K562 (cell line): ENCODE data around the gene PRSS8. TPM values are rescaled to one million over a fixed set of nuclear protein-coding genes. Genes with fewer than 3 reads are reported as not detected.

Experiments
- C11orf30 ChIP-seq: fragments of 450-650 bp; IDR thresholded peaks from 2 replicates; pipeline ENCODE4 v1.6.1; 2016; ENCODE audit warnings: low read depth, mild to moderate bottlenecking
- ETV1 ChIP-seq: fragments of 450-650 bp; conservative IDR thresholded peaks from 2 replicates; pipeline ENCODE4 v1.6.1; 2016; ENCODE audit warnings: missing genetic modification characterization, control low read depth, low read depth, missing compliant biosample characterization
- FUS ChIP-seq: fragments of 200-400 bp; formaldehyde crosslinking; optimal IDR thresholded peaks from 2 replicates; pipeline ENCODE3; 2017; ENCODE audit warnings: low read depth, low read length
- MAFK ChIP-seq: IDR thresholded peaks from 2 replicates; pipeline ENCODE4 v1.6.1; 2011; ENCODE audit warnings: low read length, improper control_type of control experiment
- NELFE ChIP-seq: IDR thresholded peaks from 2 replicates; pipeline ENCODE4 v1.6.1; 2011; ENCODE audit warnings: mild to moderate bottlenecking; ENCODE audit not compliant: insufficient read depth, insufficient read length
- SMC3 ChIP-seq: conservative IDR thresholded peaks from 2 replicates; pipeline ENCODE4 v1.6.1; 2011; ENCODE audit warnings: low read depth, low read length, improper control_type of control experiment; ENCODE audit not compliant: insufficient read depth
- SP2 ChIP-seq: IDR thresholded peaks from 2 replicates; pipeline ENCODE4 v1.6.1; 2011; ENCODE audit warnings: mild to moderate bottlenecking, low read depth, low read length, moderate library complexity; ENCODE audit not compliant: poor library complexity, severe bottlenecking; ENCODE audit errors: extremely low read depth
- SREBF1 ChIP-seq: fragments of 150-350 bp; IDR thresholded peaks from 2 replicates; pipeline ENCODE4 v1.6.1; 2014; ENCODE audit warnings: antibody characterized with exemption, low read depth, low read length, borderline replicate concordance
- TEAD1 ChIP-seq, 2 experiments: fragments of 450-650 bp in 1 of 2; sonication (generic) in 1 of 2; formaldehyde crosslinking; IDR thresholded peaks; 2 replicates each; pipeline versions ENCODE4 v1.4.0 to v1.8.0; 2020 to 2022; ENCODE audit warnings: mild to moderate bottlenecking in 2 of 2, missing genetic modification reagents in 1 of 2
- ZNF224 ChIP-seq: sonication (generic); formaldehyde crosslinking; IDR thresholded peaks from 2 replicates; pipeline ENCODE4 v1.8.0; 2022; ENCODE audit warnings: mild to moderate bottlenecking, missing genetic modification reagents
- ZNF41 ChIP-seq: fragments of 250-450 bp; sonication (Bioruptor Pico); conservative IDR thresholded peaks from 2 replicates; pipeline ENCODE4 v1.4.0; 2020; ENCODE audit warnings: mild to moderate bottlenecking
- ZNF584 ChIP-seq: fragments of 200-800 bp; sonication (Bioruptor generic); IDR thresholded peaks from 2 replicates; pipeline ENCODE4 v1.6.1; 2016; ENCODE audit warnings: low read depth, mild to moderate bottlenecking, missing genetic modification characterization, missing compliant biosample characterization
- polyA plus RNA-seq, 8 experiments: library from polyadenylated mRNA; depleted of rRNA in 4 of 8; stranded (reverse) in 5 of 8; unstranded in 3 of 8; fragments of >200 nt; fragmentation: Nextera tagmentation in 2 of 8; fragmentation: Illumina TruSeq in 1 of 8; extraction: Ambion mirVana in 2 of 8; extraction: Trizol in 1 of 8; gene quantifications; 2 replicates each; pipeline versions ENCODE4 v1.2.1 to v1.2.3, GENCODE V29; 2011 to 2014; ENCODE audit warnings: inconsistent platforms in 1 of 8, missing spikeins in 1 of 8
- total RNA-seq, 7 experiments: library from RNA; depleted of rRNA in 6 of 7; stranded (reverse); fragments of >200 nt in 6 of 7; fragmentation: Illumina TruSeq in 2 of 7; extraction: Trizol in 2 of 7; gene quantifications; 2 replicates each; pipeline versions ENCODE4 v1.2.1 to v1.2.3, GENCODE V29; 2011 to 2021; ENCODE audit warnings: low replicate concordance in 1 of 7
- TF ChIP-seq, protein P1 (sequence below): sonication (generic); formaldehyde crosslinking; IDR thresholded peaks from 2 replicates; pipeline ENCODE4 v1.9.0; 2022; ENCODE audit warnings: mild to moderate bottlenecking, missing genetic modification reagents
- TF ChIP-seq, protein P2 (sequence below): sonication (generic); formaldehyde crosslinking; IDR thresholded peaks from 2 replicates; pipeline ENCODE4 v1.8.0; 2022; ENCODE audit warnings: mild to moderate bottlenecking, missing genetic modification reagents
- TF ChIP-seq, protein P3 (sequence below), 3 experiments: fragments of 200-800 bp in 1 of 3; sonication (Bioruptor generic) in 1 of 3; sonication (generic) in 1 of 3; formaldehyde crosslinking in 1 of 3; IDR thresholded peaks; 2 replicates each; pipeline versions ENCODE4 v1.6.1 to v1.8.0; 2016 to 2022; ENCODE audit warnings: mild to moderate bottlenecking in 2 of 3, missing compliant biosample characterization in 2 of 3, missing genetic modification characterization in 2 of 3, missing genetic modification reagents in 1 of 3
- TF ChIP-seq, protein P4 (sequence below): fragments of 450-650 bp; IDR thresholded peaks from 2 replicates; pipeline ENCODE4 v1.6.1; 2018; ENCODE audit not compliant: partially characterized antibody

The PRSS8 gene
- total and polyA plus RNA-seq, 9 of the 15 experiments (the other 6 are each of a cell fraction or from before 2014, with no cell fraction given): 0.25 to 3.9 (median 1.3) TPM; not detected in 1

DNA sequence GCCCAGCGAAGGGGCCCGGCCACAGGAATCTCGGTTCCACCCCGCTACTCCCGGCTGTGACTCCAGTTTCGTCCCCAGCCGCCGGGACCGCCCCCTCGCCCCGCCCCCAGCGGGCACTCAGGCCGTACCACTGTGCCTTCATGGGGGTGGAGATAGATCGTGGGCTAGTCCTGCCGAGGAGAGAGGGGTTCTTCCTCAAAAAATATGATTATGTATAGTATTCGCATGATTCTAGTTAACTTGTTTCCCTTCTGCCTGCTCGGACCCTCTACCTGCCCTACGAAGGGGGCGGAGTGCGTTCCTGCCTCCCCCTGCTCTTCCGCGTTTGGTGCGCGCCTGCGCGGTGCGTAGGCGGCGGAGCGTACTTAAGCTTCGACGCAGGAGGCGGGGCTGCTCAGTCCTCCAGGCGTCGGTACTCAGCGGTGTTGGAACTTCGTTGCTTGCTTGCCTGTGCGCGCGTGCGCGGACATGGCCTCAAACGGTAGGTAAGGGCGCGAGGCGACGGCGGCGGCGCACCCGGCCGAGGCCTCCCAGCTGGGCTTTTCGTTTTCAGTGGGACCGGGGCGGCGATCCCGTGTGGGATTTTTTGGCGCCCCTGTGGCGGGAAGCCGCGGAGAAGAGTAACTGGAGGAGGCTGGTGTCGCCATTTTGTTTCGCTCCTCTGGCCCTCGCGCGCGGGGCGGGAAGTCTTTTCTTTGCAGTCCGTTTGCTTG lies 44.4 kb upstream of the PRSS8 start, which contains the start of gene FUS (continued):
- TF ChIP-seq, protein P1, sequence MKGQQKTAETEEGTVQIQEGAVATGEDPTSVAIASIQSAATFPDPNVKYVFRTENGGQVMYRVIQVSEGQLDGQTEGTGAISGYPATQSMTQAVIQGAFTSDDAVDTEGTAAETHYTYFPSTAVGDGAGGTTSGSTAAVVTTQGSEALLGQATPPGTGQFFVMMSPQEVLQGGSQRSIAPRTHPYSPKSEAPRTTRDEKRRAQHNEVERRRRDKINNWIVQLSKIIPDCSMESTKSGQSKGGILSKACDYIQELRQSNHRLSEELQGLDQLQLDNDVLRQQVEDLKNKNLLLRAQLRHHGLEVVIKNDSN (CRISPR knock-in tag): 0 out of 2 replicates have a peak, but pooled peaks have one; percentile 29
- TF ChIP-seq SP2 (no peak), ZNF584 (no peak), FUS (peak; percentile 62), TEAD1 (CRISPR knock-in tag; IDR thresholded peaks at IDR 0.05) (peak; percentile 54 to 77; a peak in 3 of 4 replicates), ZNF41 (CRISPR knock-in tag) (no peak; the same call in 1 of the 2 replicates), SMC3 (0 out of 2 replicates have a peak, but pooled peaks have one; percentile 6), ETV1 (tag) (no peak; the same call in 1 of the 2 replicates), ZNF224 (CRISPR knock-in tag) (peak; percentile 51; the same call in 1 of the 2 replicates), NELFE (peak; percentile 84), C11orf30 (no peak), SREBF1 (peak; percentile 93; the same call in 1 of the 2 replicates), MAFK (0 out of 2 replicates have a peak, but pooled peaks have one; percentile 44)
- TF ChIP-seq, protein P2, sequence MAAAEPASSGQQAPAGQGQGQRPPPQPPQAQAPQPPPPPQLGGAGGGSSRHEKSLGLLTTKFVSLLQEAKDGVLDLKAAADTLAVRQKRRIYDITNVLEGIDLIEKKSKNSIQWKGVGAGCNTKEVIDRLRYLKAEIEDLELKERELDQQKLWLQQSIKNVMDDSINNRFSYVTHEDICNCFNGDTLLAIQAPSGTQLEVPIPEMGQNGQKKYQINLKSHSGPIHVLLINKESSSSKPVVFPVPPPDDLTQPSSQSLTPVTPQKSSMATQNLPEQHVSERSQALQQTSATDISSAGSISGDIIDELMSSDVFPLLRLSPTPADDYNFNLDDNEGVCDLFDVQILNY: peak; percentile 68; the same call in 1 of the 2 replicates
- TF ChIP-seq, protein P3, sequence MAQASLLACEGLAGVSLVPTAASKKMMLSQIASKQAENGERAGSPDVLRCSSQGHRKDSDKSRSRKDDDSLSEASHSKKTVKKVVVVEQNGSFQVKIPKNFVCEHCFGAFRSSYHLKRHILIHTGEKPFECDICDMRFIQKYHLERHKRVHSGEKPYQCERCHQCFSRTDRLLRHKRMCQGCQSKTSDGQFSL (CRISPR knock-in tag; IDR thresholded peaks at IDR 0.05): peak; percentile 39; the same call in 1 of the 2 replicates
- TF ChIP-seq, protein P3 (tag; IDR thresholded peaks at IDR 0.05): no peak
- TF ChIP-seq, protein P4, sequence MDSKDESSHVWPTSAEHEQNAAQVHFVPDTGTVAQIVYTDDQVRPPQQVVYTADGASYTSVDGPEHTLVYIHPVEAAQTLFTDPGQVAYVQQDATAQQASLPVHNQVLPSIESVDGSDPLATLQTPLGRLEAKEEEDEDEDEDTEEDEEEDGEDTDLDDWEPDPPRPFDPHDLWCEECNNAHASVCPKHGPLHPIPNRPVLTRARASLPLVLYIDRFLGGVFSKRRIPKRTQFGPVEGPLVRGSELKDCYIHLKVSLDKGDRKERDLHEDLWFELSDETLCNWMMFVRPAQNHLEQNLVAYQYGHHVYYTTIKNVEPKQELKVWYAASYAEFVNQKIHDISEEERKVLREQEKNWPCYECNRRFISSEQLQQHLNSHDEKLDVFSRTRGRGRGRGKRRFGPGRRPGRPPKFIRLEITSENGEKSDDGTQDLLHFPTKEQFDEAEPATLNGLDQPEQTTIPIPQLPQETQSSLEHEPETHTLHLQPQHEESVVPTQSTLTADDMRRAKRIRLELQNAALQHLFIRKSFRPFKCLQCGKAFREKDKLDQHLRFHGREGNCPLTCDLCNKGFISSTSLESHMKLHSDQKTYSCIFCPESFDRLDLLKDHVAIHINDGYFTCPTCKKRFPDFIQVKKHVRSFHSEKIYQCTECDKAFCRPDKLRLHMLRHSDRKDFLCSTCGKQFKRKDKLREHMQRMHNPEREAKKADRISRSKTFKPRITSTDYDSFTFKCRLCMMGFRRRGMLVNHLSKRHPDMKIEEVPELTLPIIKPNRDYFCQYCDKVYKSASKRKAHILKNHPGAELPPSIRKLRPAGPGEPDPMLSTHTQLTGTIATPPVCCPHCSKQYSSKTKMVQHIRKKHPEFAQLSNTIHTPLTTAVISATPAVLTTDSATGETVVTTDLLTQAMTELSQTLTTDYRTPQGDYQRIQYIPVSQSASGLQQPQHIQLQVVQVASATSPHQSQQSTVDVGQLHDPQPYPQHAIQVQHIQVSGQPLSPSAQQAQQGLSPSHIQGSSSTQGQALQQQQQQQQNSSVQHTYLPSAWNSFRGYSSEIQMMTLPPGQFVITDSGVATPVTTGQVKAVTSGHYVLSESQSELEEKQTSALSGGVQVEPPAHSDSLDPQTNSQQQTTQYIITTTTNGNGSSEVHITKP: peak; percentile 100
